ENCODE data around the gene MARK2. TPM values are rescaled to one million over a fixed set of nuclear protein-coding genes. Genes with fewer than 3 reads are reported as not detected.

The MARK2 gene
- polyA plus RNA-seq, 1 of the 3 experiments (the other 2 are of a cell fraction), result 18.8 TPM

DNA sequence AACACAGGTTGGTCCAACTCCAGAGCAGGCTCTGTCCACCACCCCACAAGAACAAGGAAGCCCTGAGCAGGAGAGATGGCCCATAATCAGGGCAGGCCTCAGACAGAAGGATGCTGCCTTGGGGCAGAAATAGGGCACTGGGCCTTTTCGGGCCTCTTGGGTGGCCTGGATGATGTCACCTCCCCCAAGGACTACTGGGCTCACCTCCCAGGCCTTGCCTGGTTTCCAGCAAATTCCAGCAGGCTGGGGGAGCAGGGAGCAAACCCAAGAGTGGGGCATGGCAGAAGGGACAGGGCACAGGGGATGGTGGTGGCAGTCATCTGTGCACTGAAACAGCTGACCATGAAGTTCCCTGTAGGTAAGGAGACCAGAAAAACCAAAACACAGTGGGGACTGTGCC is 94.5 kb downstream of the MARK2 start:
- Histone ChIP-seq H3K4me2 (no peak overlapping the region), H3K4me3 (ENCODE audit: low read depth in 2 of 2, low read length in 1 of 2) (no peak overlapping the region), H2AFZ (ENCODE audit: low read depth) (no peak overlapping the region), H3K36me3 (replicated peaks in 1 of 2; ENCODE audit: control insufficient read depth in 1 of 2, insufficient read depth in 2 of 2, low read length in 1 of 2) (no peaks in the 10 kb centered on the region), H3K4me1 (ENCODE audit: control insufficient read depth in 1 of 2, insufficient read depth in 2 of 2, low read depth in 1 of 2, low read length in 1 of 2) (peaks cover 3 to 4% of the 10 kb centered on the region in 2 experiments; a peak in 1 of 4 replicates), H3K79me2 (ENCODE audit: insufficient read depth) (no peaks in the 10 kb centered on the region), H3K27ac (ENCODE audit: low read depth in 2 of 2, low read length in 1 of 2) (no peak overlapping the region), H4K20me1 (ENCODE audit: insufficient read depth) (no peaks in the 10 kb centered on the region), H3K27me3 (ENCODE audit: insufficient read depth) (no peaks in the 10 kb centered on the region), H3F3A (replicated peaks; ENCODE audit: insufficient read depth) (no peaks in the 10 kb centered on the region), H3K9ac (no peak overlapping the region), H3K9me2 (no peaks in the 10 kb centered on the region), H3K9me3 (no peaks in the 10 kb centered on the region)
- no peak for DNase-seq
- TF ChIP-seq JUND (IDR thresholded peaks at IDR 0.05), result no peak
- no peak for TF ChIP-seq SMC3 (IDR thresholded peaks at IDR 0.05; ENCODE audit: low read depth, low read length)
- TF ChIP-seq POLR2AphosphoS5 (IDR thresholded peaks at IDR 0.05; ENCODE audit: low read depth, low read length), result no peak
- TF ChIP-seq, protein P1, sequence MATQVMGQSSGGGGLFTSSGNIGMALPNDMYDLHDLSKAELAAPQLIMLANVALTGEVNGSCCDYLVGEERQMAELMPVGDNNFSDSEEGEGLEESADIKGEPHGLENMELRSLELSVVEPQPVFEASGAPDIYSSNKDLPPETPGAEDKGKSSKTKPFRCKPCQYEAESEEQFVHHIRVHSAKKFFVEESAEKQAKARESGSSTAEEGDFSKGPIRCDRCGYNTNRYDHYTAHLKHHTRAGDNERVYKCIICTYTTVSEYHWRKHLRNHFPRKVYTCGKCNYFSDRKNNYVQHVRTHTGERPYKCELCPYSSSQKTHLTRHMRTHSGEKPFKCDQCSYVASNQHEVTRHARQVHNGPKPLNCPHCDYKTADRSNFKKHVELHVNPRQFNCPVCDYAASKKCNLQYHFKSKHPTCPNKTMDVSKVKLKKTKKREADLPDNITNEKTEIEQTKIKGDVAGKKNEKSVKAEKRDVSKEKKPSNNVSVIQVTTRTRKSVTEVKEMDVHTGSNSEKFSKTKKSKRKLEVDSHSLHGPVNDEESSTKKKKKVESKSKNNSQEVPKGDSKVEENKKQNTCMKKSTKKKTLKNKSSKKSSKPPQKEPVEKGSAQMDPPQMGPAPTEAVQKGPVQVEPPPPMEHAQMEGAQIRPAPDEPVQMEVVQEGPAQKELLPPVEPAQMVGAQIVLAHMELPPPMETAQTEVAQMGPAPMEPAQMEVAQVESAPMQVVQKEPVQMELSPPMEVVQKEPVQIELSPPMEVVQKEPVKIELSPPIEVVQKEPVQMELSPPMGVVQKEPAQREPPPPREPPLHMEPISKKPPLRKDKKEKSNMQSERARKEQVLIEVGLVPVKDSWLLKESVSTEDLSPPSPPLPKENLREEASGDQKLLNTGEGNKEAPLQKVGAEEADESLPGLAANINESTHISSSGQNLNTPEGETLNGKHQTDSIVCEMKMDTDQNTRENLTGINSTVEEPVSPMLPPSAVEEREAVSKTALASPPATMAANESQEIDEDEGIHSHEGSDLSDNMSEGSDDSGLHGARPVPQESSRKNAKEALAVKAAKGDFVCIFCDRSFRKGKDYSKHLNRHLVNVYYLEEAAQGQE (IDR thresholded peaks at IDR 0.05; ENCODE audit: low read depth, low read length), result no peak
- TF ChIP-seq YY1 (IDR thresholded peaks at IDR 0.05; ENCODE audit: low read depth), result no peak
- no peak for TF ChIP-seq RFX5 (IDR thresholded peaks at IDR 0.05; ENCODE audit: low read length)
- no peak for TF ChIP-seq FOXM1 (IDR thresholded peaks at IDR 0.05; ENCODE audit: low read depth)
- no peak for TF ChIP-seq NRF1 (IDR thresholded peaks at IDR 0.05; ENCODE audit: low read depth, low read length)
- no peak for TF ChIP-seq RCOR1 (IDR thresholded peaks at IDR 0.05; ENCODE audit: low read length)
- no peak for TF ChIP-seq FOSL2 (IDR thresholded peaks at IDR 0.05; ENCODE audit: borderline replicate concordance, low read depth)
- TF ChIP-seq, protein P2, sequence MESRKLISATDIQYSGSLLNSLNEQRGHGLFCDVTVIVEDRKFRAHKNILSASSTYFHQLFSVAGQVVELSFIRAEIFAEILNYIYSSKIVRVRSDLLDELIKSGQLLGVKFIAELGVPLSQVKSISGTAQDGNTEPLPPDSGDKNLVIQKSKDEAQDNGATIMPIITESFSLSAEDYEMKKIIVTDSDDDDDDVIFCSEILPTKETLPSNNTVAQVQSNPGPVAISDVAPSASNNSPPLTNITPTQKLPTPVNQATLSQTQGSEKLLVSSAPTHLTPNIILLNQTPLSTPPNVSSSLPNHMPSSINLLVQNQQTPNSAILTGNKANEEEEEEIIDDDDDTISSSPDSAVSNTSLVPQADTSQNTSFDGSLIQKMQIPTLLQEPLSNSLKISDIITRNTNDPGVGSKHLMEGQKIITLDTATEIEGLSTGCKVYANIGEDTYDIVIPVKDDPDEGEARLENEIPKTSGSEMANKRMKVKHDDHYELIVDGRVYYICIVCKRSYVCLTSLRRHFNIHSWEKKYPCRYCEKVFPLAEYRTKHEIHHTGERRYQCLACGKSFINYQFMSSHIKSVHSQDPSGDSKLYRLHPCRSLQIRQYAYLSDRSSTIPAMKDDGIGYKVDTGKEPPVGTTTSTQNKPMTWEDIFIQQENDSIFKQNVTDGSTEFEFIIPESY (IDR thresholded peaks at IDR 0.05; ENCODE audit: borderline replicate concordance, low read depth), result no peak
- no peak for TF ChIP-seq MXI1 (IDR thresholded peaks at IDR 0.05; ENCODE audit: low read depth, low read length)
- TF ChIP-seq TEAD4 (IDR thresholded peaks at IDR 0.05; ENCODE audit: borderline replicate concordance, insufficient read depth), result no peak
- no peak for TF ChIP-seq ELF1 (IDR thresholded peaks at IDR 0.05)
- TF ChIP-seq, protein P3, sequence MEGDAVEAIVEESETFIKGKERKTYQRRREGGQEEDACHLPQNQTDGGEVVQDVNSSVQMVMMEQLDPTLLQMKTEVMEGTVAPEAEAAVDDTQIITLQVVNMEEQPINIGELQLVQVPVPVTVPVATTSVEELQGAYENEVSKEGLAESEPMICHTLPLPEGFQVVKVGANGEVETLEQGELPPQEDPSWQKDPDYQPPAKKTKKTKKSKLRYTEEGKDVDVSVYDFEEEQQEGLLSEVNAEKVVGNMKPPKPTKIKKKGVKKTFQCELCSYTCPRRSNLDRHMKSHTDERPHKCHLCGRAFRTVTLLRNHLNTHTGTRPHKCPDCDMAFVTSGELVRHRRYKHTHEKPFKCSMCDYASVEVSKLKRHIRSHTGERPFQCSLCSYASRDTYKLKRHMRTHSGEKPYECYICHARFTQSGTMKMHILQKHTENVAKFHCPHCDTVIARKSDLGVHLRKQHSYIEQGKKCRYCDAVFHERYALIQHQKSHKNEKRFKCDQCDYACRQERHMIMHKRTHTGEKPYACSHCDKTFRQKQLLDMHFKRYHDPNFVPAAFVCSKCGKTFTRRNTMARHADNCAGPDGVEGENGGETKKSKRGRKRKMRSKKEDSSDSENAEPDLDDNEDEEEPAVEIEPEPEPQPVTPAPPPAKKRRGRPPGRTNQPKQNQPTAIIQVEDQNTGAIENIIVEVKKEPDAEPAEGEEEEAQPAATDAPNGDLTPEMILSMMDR (IDR thresholded peaks at IDR 0.05), result no peak
- TF ChIP-seq RXRA (IDR thresholded peaks at IDR 0.05; ENCODE audit: borderline replicate concordance, low read depth), result no peak
- WGBS (ENCODE audit: low lambda C conversion rate), result 50% methylated on average over 1 of the region's 1 CpG
- ChIA-PET POLR2A (no interaction called here), CTCF (interaction anchor here (1.1 to 1.8 kb wide), 3 partner anchors 10 to 16 kb away, joined by 3 to 10 read pairs (median 4); partner anchors contain the start of gene RCOR2)

Data from SK-N-SH (cell line).